GM18520 (cell line): ENCODE results near the gene TNXB.
"Not testable (repeated sequence)": the region's sequence is repeated elsewhere in the genome, so short reads cannot be mapped to it uniquely, and the experiment has no call there.

Experiments used
- ATAC-seq: cut with Tn5 transposase; IDR thresholded peaks from one replicate; pipeline ENCODE4 v1.9.1; 2021; ENCODE audit not compliant: unreplicated experiment

The TNXB gene

DNA sequence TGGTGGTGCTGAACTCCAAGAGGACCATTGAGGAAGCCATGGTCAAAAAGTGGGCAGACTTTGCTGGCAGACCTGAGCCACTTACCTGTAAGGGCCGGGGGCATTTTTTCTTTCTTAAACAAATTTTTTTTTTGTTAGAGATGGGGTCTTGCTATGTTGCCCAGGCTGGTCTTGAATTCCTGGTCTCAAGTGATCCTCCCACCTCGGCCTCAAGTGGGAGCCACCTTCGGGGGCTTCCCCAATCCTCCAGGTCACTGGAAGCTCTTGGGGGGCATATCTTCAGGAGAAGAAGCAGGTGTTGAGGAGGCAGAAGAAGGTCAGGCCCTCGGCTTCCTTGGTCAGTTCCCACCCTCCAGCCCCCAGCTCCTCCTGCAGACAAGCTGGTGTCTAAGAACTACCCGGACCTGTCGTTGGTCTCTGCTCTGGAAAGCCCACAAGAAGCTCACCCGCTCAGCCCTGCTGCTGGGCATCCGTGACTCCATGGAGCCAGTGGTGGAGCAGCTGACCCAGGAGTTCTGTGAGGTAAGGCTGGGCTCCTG is 103.1 kb downstream of the TNXB start:
- not testable (repeated sequence) for ATAC-seq

DNA sequence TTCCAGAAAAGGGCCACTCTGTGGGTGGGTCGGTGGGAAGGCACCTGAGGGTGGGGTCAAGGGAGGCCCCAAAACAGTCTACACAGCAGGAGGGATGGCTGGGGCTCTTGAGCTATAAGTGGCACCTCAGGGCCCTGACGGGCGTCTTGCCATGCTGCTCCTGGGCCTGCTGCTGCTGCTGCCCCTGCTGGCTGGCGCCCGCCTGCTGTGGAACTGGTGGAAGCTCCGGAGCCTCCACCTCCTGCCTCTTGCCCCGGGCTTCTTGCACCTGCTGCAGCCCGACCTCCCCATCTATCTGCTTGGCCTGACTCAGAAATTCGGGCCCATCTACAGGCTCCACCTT is 103.6 kb downstream of the TNXB start:
- not testable (repeated sequence) for ATAC-seq

DNA sequence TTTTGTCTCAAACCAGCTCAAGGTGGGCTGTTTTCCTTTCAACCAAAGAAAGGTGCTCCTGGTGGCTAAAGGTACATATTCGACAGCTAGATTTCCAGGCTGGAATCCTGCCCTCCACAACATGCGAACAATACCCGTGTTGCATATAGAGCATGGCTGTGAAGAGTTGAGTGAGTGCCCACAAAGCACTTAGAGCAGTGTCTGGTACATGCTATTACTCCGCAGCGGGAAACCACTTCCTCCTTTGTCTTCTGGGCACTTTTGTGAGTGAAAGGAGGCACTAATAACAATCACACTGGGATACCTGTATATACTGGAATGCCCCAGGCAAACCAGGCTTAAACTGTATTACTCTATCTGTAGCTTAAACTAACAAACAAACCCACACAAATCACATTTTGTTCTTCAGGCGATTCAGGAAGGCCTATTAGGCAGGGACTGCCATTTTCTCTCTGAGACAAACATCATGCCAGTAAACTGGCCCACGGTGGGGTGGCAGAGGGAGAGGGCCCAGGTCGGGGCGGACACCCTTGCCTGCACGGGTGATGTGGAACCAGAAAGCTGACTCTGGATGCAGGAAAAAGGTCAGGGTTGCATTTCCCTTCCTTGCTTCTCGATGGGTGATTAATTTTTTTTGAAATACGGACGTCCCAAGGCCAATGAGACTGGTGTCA is 104.1 kb downstream of the TNXB start:
- not testable (repeated sequence) for ATAC-seq

DNA sequence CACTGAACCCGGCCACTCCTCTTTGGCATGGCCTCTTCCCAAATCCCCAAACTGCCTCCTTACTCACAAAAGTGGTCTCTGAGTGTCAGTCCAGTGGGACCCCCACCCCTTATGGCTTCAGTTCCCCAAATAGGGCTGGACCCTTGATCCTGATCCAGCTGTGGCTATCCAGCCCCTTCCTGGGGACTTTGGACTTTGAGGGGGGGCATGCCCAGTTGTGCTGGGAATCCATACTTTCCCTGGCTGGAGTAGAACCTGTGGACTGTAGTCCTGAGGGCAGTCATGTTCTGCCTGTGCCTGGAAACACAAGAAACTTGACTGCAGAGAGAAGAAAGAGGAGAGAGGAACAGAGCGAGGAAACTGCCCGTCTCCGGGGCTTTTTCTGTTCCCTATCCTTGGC is 104.7 kb downstream of the TNXB start:
- ATAC-seq, result not testable (repeated sequence)

DNA sequence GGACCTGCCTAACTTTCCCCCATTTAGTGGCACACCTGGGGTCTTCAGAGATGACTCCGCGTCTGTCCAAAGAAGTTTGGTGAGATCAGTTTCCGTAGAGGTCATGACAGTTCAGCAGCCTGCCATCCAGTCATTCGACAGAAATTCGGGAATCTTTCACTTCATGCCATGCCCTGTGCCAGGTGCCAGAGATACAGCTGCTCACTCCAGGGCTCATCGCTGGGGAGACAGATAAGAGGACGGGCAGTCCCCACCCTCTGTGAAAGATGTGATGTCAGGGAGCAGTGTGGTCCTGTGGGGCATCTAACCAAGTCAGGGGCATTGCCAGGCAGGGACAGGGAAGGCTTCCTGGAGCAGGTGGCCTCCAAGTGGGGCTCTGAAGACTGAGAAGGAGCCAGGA is 105.8 kb downstream of the TNXB start:
- ATAC-seq, result not testable (repeated sequence)

DNA sequence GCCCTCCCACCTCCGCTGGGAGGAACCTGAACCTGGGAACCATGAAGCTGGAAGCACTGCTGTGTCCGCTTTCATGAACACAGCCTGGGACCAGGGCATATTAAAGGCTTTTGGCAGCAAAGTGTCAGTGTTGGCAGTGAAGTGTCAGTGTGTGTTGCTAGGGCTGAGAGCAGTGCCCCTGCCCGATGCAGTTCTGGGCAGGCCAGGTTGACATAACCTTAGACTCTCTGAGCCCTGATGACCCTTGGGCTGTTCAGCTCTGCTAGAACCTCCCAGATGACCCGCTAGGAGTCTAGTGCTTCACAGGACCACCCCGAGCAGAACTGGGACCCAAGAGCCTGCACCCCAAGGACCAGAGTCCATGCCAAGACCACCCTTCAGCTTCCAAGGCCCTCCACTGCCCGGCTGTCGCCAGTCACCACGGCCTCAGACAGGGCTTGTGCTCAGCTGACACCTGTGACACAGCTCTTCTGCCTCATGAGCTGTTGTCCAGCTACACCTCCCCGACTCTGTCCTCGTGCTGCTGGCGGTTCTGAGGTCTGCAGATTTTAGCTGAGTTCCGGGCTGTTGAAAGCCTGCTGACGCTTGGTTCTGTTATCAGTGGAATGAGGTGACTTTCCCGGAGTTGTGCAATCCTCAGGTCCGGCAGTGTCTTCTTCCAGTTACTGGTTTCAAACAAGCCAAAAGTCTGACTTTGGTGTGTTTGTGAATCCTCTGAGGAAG is 106.4 kb downstream of the TNXB start:
- not testable (repeated sequence) for ATAC-seq

DNA sequence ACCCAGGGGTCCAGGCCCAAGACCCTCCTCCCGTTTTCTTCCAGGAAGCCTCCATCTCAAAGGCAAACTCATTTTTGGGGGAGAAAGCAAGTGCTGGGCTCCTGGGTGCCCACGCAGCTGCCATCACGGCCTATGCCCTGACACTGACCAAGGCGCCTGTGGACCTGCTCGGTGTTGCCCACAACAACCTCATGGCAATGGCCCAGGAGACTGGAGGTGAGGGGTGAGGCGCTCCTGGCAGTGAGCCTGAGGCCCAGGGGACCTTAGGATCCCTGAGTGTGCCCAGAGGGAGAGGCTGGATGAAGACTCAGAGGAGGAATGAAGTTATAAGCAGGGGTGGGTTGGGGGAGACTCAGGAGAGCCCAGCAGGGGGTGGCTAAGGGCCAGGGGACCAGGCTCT is 112.8 kb downstream of the TNXB start:
- ATAC-seq, result not testable (repeated sequence)

DNA sequence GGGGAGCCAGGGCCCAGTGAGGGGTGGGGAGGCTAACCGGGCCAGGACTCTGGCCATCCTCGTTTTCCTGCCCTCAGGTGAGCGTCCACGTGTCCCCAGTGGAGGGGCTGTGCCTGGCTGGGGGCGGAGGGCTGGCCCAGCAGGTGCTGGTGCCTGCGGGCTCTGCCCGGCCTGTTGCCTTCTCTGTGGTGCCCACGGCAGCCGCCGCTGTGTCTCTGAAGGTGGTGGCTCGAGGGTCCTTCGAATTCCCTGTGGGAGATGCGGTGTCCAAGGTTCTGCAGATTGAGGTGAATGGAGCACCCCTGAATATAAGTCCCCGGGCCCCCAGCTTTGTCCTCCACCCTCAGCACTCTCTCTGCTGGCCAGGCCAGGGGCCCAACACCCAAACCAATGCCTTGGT is 114.7 kb downstream of the TNXB start:
- ATAC-seq, result not testable (repeated sequence)
